WTC11 (cell line): ENCODE data around the gene PXDC1.

ENCODE experiments used
- CTCF ChIP-seq: fragments of 200-600 bp; IDR thresholded peaks from 2 replicates; pipeline ENCODE4 v1.8.0; 2022; ENCODE audit warnings: antibody characterized with exemption
- ESRRA ChIP-seq: sonication (generic); formaldehyde crosslinking; IDR thresholded peaks from 2 replicates; pipeline ENCODE4 v1.8.1; 2022; ENCODE audit warnings: mild to moderate bottlenecking, missing genetic modification reagents, borderline replicate concordance
- HMGXB4 ChIP-seq: sonication (generic); formaldehyde crosslinking; IDR thresholded peaks from 2 replicates; pipeline ENCODE4 v1.8.1; 2023; ENCODE audit warnings: mild to moderate bottlenecking, moderate library complexity, missing genetic modification reagents
- NFE2L1 ChIP-seq: sonication (generic); formaldehyde crosslinking; IDR thresholded peaks from 2 replicates; pipeline ENCODE4 v1.8.1; 2023; ENCODE audit warnings: missing genetic modification reagents
- NR2C2 ChIP-seq: sonication (generic); formaldehyde crosslinking; IDR thresholded peaks from 2 replicates; pipeline ENCODE4 v1.8.0; 2022; ENCODE audit warnings: mild to moderate bottlenecking, missing genetic modification reagents
- NR3C1 ChIP-seq: sonication (generic); formaldehyde crosslinking; conservative IDR thresholded peaks from 2 replicates; pipeline ENCODE4 v1.8.1; 2023; ENCODE audit warnings: low read depth, mild to moderate bottlenecking, missing genetic modification reagents
- SP1 ChIP-seq: sonication (generic); formaldehyde crosslinking; conservative IDR thresholded peaks from 2 replicates; pipeline ENCODE4 v1.8.1; 2022; ENCODE audit warnings: missing genetic modification reagents
- TCF7 ChIP-seq: sonication (generic); formaldehyde crosslinking; IDR thresholded peaks from 2 replicates; pipeline ENCODE4 v1.8.0; 2022; ENCODE audit warnings: mild to moderate bottlenecking, low read depth, missing genetic modification reagents, moderate library complexity
- TEAD4 ChIP-seq: sonication (generic); formaldehyde crosslinking; IDR thresholded peaks from 2 replicates; pipeline ENCODE4 v1.8.0; 2022; ENCODE audit warnings: mild to moderate bottlenecking, missing genetic modification reagents
- ZNF423 ChIP-seq: fragments of 250-450 bp; sonication (Bioruptor Pico); IDR thresholded peaks from 2 replicates; pipeline ENCODE4 v2.1.2; 2022; ENCODE audit warnings: mild to moderate bottlenecking, moderate library complexity

- TF ChIP-seq TCF7 (CRISPR knock-in tag) (no peak), CTCF (no peak), ESRRA (CRISPR knock-in tag) (no peak), NR3C1 (CRISPR knock-in tag) (no peak), HMGXB4 (CRISPR knock-in tag) (no peak), TEAD4 (CRISPR knock-in tag) (no peak), NR2C2 (CRISPR knock-in tag) (no peak), ZNF423 (CRISPR knock-in tag) (no peak), SP1 (CRISPR knock-in tag) (no peak), NFE2L1 (CRISPR knock-in tag) (no peak)
Observed at GRCh38 chr6:3737831-3738210, 13.7 kb downstream of the PXDC1 start.
